GM12891 (cell line): Measurements from ENCODE around the gene SLC6A4.

Experiments
- DNase-seq: peaks from one replicate; pipeline ENCODE4 v3.0.0; 2011; ENCODE audit warnings: low spot score; ENCODE audit not compliant: insufficient read length
- FAIRE-seq: peaks from 2 replicates; lab custom pipeline; 2011; peaks lifted over from hg19 to GRCh38; lab: Jason Lieb, UNC
- PAX5 ChIP-seq: IDR thresholded peaks from 2 replicates; pipeline ENCODE4 v1.6.1; 2011; ENCODE audit warnings: low read length, moderate library complexity, mild to moderate bottlenecking; ENCODE audit not compliant: insufficient read depth, severe bottlenecking
- POLR2A ChIP-seq: IDR thresholded peaks from 2 replicates; pipeline ENCODE4 v1.6.1; 2011; ENCODE audit warnings: low read depth, low read length, control low read depth
- POLR2AphosphoS5 ChIP-seq: IDR thresholded peaks from 2 replicates; pipeline ENCODE4 v1.6.1; 2011; ENCODE audit warnings: low read depth, low read length, control low read depth
- POU2F2 ChIP-seq: IDR thresholded peaks from 2 replicates; pipeline ENCODE4 v1.6.1; 2011; ENCODE audit warnings: low read depth, mild to moderate bottlenecking, control low read depth, low read length, moderate library complexity
- SPI1 ChIP-seq: IDR thresholded peaks from 2 replicates; pipeline ENCODE4 v1.6.1; 2011; ENCODE audit warnings: low read depth, low read length, control low read depth
- TAF1 ChIP-seq: IDR thresholded peaks from 2 replicates; pipeline ENCODE4 v1.6.1; 2011; ENCODE audit warnings: low read depth, low read length, control low read depth

SLC6A4 gene

GRCh38 chr17:30240177-30240576 is 4.7 kb upstream of the SLC6A4 start:
- FAIRE-seq (no peak), DNase-seq (no peak)
- no peak for TF ChIP-seq TAF1

DNA sequence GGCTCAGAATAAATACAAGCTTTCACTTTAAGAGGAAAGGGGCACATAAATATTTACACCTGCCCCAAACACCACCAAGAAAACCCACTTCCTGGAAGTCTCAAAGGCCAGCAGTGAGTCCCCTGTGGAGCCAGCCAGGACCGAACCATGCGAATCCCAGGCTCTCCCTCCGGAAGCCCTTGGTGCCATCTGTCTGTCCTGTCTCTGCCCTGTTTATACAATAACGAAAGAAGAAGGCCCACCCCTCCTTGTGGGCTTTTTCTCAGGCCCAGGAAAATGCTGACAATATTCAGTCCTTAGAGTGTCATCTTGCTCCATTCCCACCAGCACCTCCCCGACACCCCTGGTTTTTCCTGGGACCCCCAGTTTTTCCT is 3.6 kb upstream of the SLC6A4 start:
- no peak for FAIRE-seq
- no peak for TF ChIP-seq SPI1
- no peak for TF ChIP-seq POLR2A
- TF ChIP-seq POU2F2, result no peak
- TF ChIP-seq PAX5, result no peak
- TF ChIP-seq POLR2AphosphoS5, result no peak
- TF ChIP-seq TAF1, result no peak

DNA sequence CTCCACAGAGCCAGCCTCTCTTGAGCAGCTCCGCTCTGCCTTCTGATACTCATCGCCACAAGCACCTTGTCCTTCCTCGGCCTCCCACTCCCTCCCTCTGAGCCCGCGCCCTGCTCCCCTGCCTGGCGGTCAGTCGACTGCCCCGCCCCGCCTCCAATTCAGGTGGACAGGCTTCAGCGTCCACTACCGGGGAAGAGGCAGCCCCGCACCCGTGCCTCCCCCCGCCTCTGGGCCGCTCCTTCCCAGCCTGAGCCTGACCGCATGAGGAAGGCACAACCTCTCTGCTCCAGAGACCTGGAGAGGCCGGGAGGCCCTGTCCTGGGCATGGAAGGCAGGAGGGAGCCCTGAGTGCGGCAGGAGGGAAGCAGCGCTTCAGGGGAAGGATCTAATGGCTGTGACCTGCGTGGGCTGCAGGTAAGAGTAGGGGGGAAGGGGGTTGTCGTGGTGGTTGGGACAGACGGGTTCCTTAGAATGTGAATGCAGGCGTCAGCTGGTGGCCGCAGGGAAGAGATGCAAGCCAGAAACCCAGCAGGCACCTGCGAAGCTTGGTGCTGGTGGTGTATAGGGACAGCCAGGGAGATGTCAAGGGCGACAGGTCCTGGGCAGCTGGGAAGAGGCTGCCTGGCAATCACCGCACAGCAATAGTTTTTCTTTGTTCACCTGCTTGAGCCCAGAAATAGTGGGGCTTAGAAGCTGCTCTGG is 3.0 kb upstream of the SLC6A4 start:
- FAIRE-seq (no peak), DNase-seq (no peak)
- no peak for TF ChIP-seq PAX5
- no peak for TF ChIP-seq POU2F2
- no peak for TF ChIP-seq POLR2A
- TF ChIP-seq SPI1, result no peak

More for the DNA sequence above, 3.6 kb upstream of the SLC6A4 start:
- no peak for DNase-seq

GRCh38 chr17:30238003-30238344 is 2.5 kb upstream of the SLC6A4 start:
- TF ChIP-seq POLR2AphosphoS5, result no peak
- no peak for TF ChIP-seq POLR2A
- no peak for TF ChIP-seq SPI1
- TF ChIP-seq POU2F2, result no peak
- no peak for TF ChIP-seq TAF1
- no peak for TF ChIP-seq PAX5
- no peak for DNase-seq
- FAIRE-seq, result no peak

DNA sequence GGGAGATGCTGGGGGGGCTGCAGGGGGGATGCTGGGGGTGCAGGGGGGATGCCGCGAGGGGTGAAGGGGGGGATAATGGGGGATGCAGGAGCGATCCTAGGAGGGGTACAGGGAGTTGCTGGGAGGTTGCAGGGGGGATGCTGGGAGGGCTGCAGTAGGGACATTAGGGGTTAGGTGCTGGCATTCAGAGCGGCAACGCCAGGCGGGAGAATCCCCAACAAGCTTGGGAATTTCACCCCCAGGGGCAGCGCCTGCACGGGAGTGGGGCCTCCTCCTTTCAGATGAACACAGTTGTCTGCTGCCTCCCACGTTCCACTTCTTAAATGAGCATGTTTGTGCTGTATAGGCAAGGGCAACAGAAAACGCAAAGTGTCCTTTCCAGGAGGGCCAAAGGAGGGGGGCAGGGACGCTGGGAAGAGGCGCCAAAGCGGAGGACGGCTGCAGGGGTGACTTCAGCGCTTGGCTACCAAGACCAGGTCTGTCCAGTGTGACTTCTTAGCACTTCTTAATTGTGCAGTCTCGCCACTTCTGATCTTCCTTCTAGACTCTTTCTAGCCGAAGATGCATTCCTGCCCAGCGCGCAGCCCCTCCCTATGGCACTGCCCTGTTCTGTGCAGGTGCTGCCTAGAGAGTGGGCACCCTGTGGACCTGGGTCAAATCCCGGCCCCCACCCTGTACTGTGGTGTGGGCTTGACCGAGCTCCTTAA is 2.0 kb upstream of the SLC6A4 start:
- TF ChIP-seq TAF1, result no peak
- FAIRE-seq (no peak), DNase-seq (no peak)

DNA sequence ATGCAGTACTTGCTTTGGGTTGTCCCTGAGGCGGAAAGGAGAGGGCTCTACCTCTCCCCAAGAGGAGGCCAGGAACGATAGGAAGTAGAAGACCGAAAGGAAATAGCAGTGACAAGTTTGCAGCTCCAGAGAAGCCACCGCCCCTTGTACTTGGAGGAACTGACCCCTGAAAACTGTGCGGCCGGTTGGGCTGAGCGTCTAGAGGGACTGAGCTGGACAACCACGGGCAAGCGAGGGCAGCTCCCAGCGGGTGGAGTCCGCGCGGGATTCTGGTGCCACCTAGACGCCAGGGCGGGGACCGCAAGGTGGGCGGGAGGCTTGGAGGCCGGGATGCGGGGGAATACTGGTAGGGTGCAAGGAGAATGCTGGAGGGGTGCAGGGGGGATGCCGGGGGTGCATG is 1.3 kb upstream of the SLC6A4 start:
- DNase-seq (no peak), FAIRE-seq (no peak)
- no peak for TF ChIP-seq TAF1
- no peak for TF ChIP-seq POU2F2
- TF ChIP-seq POLR2A, result no peak
- TF ChIP-seq PAX5, result no peak
- no peak for TF ChIP-seq SPI1
- TF ChIP-seq POLR2AphosphoS5, result no peak

GRCh38 chr17:30236297-30236624 is 764 bp upstream of the SLC6A4 start:
- peak; percentile 5 for FAIRE-seq
- TF ChIP-seq SPI1 (no peak), POLR2A (no peak)
- no peak for DNase-seq

GRCh38 chr17:30234964-30235363 is 533 bp downstream of the SLC6A4 start:
- FAIRE-seq, result peak; percentile 93
- DNase-seq, result peak; percentile 52
- TF ChIP-seq PAX5 (no peak), TAF1 (no peak), POLR2AphosphoS5 (no peak), POU2F2 (peak; percentile 18; the same call in 1 of the 2 replicates), SPI1 (no peak)

DNA sequence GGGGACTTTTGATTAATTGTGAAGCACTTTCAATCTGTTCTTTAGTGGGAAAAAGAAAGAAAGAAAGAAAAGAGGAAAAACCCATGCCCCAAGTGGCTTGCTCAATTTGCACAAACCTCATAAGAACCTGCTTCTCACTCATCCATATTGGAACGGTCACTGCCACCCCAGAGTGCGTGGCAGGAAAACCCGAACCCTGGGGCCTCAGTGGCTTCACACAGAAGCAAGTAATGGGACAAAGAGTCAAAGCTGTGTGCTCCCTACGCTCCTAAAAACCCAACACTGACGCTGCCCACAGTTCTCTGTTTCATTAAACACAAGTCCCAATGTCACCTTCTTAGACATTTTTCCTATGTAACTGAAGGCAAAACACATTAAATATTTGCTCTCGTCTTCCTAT is 1.2 kb downstream of the SLC6A4 start:
- DNase-seq (no peak), FAIRE-seq (no peak)
- TF ChIP-seq POU2F2 (no peak), POLR2A (no peak), POLR2AphosphoS5 (no peak), TAF1 (no peak), PAX5 (no peak), SPI1 (no peak)

DNA sequence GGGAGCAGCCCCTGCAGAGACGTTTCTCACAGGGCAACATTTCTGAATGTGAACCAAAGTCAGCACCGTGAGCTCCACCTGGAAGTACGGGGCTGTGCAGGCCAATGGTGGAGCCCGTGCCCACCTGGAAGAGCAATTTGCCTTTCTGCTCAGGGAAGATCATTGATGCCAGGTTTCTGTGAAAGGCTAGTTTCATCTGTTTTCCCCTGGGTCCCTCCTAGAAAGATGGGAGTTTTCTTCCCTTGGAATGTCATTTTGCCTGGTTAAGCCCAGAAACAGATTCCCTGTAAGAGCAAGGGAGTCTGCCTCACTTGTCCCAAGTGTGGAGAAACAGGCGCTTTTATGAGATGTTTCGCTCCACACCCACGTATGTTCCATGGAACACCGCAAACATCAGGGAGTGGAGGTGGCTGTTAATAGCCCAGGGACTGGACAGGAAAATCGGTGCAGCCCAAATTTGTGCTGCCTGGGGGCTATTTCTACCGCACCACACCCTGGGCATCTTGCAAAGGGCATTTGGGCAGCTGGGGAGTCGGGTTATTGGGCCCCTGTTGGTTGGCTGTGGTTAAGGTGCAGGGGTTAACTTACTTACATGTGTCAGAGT is 2.6 kb downstream of the SLC6A4 start:
- DNase-seq (no peak), FAIRE-seq (no peak)
- no peak for TF ChIP-seq POLR2A
- TF ChIP-seq TAF1, result no peak
- no peak for TF ChIP-seq POU2F2
- no peak for TF ChIP-seq POLR2AphosphoS5
- no peak for TF ChIP-seq SPI1
- no peak for TF ChIP-seq PAX5
